IMR-90 (cell line): ENCODE data around the gene LEPR. TPM values are rescaled to one million over a fixed set of nuclear protein-coding genes. Genes with fewer than 3 reads are reported as not detected.

ENCODE experiments used
- ATAC-seq: fragments of 200-7000 bp; cut with Tn5 transposase; 2 replicates; pipeline ENCODE4 v1.9.1; 2020; ENCODE audit warnings: low read depth, mild to moderate bottlenecking, moderate library complexity
- BruUV-seq: library from RNA; stranded (reverse); fragments of 400-500 nt; replicated peaks from 2 replicates; lab custom pipeline; 2021; lab: Mats Ljungman, UMichigan
- CTCF ChIA-PET: fragments of 300-600 bp; formaldehyde crosslinking; extraction: SDS; loops from one replicate; lab custom pipeline; 2021; ENCODE audit warnings: antibody characterized with exemption; lab: Yijun Ruan, JAX
- POLR2A ChIA-PET: fragments of 300-600 bp; sonication (Branson Sonifier 250); formaldehyde crosslinking; loops from one replicate; lab custom pipeline; 2022; ENCODE audit warnings: antibody characterized with exemption; ENCODE audit not compliant: unreplicated experiment; lab: Charles Lee
- DNase-seq: peaks from one replicate; pipeline ENCODE4 v3.0.0; 2013
- H2AFZ ChIP-seq: replicated peaks from 2 replicates; pipeline ENCODE3; 2013; ENCODE audit warnings: low read length, mild to moderate bottlenecking; ENCODE audit not compliant: poor library complexity
- H2AK5ac ChIP-seq: 2 replicates; pipeline ENCODE4 v1.6.1; 2013; ENCODE audit warnings: low read depth, low read length, inconsistent platforms
- H2AK9ac ChIP-seq: replicated peaks from 2 replicates; pipeline ENCODE3; 2013; ENCODE audit warnings: mild to moderate bottlenecking, low read depth, low read length, moderate library complexity; ENCODE audit not compliant: poor library complexity
- H2BK120ac ChIP-seq: 2 replicates; pipeline ENCODE4 v1.6.1; 2013; ENCODE audit warnings: low read depth, low read length, inconsistent platforms
- H2BK15ac ChIP-seq: 3 replicates; pipeline ENCODE4 v1.6.1; 2013; ENCODE audit warnings: low read depth, low read length, inconsistent platforms
- H2BK20ac ChIP-seq: 2 replicates; pipeline ENCODE4 v1.6.1; 2013; ENCODE audit warnings: low read depth, mild to moderate bottlenecking, inconsistent platforms, low read length, moderate library complexity
- H2BK5ac ChIP-seq: 2 replicates; pipeline ENCODE4 v1.6.1; 2013; ENCODE audit warnings: mild to moderate bottlenecking, low read depth, low read length, inconsistent platforms; ENCODE audit not compliant: poor library complexity, severe bottlenecking
- H3K14ac ChIP-seq: replicated peaks from 2 replicates; pipeline ENCODE4 v1.6.1; 2013; ENCODE audit warnings: low read depth, low read length, inconsistent platforms
- H3K18ac ChIP-seq: 2 replicates; pipeline ENCODE4 v1.6.1; 2013; ENCODE audit warnings: low read depth, low read length, control low read depth
- H3K23ac ChIP-seq: 2 replicates; pipeline ENCODE4 v1.6.1; 2013; ENCODE audit warnings: low read depth, low read length, inconsistent platforms
- H3K27ac ChIP-seq: 2 replicates; pipeline ENCODE4 v1.5.1; 2013; ENCODE audit warnings: mild to moderate bottlenecking, control low read depth, low read length; ENCODE audit not compliant: insufficient read depth
- H3K27me3 ChIP-seq: 2 replicates; pipeline ENCODE4 v1.6.1; 2013; ENCODE audit warnings: low read length; ENCODE audit not compliant: control insufficient read depth, insufficient read depth
- H3K36me3 ChIP-seq: 2 replicates; pipeline ENCODE4 v1.6.1; 2013; ENCODE audit warnings: low read length, mixed read lengths; ENCODE audit not compliant: control insufficient read depth, insufficient read depth
- H3K4ac ChIP-seq: 2 replicates; pipeline ENCODE4 v1.6.1; 2013; ENCODE audit warnings: low read depth, low read length, inconsistent platforms
- H3K4me1 ChIP-seq: 2 replicates; pipeline ENCODE4 v1.6.1; 2013; ENCODE audit warnings: low read length, mixed read lengths; ENCODE audit not compliant: control insufficient read depth, insufficient read depth
- H3K4me2 ChIP-seq: 2 replicates; pipeline ENCODE4 v1.6.1; 2013; ENCODE audit warnings: low read depth, mild to moderate bottlenecking, control low read depth, low read length, moderate library complexity
- H3K4me3 ChIP-seq: 2 replicates; pipeline ENCODE4 v1.5.1; 2013; ENCODE audit warnings: low read depth, mild to moderate bottlenecking, control low read depth, low read length, moderate library complexity; ENCODE audit not compliant: insufficient read depth
- H3K56ac ChIP-seq: 2 replicates; pipeline ENCODE4 v1.6.1; 2013; ENCODE audit warnings: low read length, inconsistent platforms; ENCODE audit not compliant: insufficient read depth; ENCODE audit errors: extremely low read depth
- H3K79me1 ChIP-seq, 2 experiments: 2 replicates each; pipeline ENCODE4 v1.6.1; 2013; ENCODE audit warnings: low read length in 2 of 2, inconsistent platforms in 1 of 2, low read depth in 1 of 2
- H3K9ac ChIP-seq: 2 replicates; pipeline ENCODE4 v1.6.1; 2013; ENCODE audit warnings: low read depth, low read length, control low read depth
- H3K9me1 ChIP-seq: 2 replicates; pipeline ENCODE4 v1.6.1; 2013; ENCODE audit warnings: low read length, inconsistent platforms; ENCODE audit not compliant: insufficient read depth
- H3K9me3 ChIP-seq: 2 replicates; pipeline ENCODE4 v1.6.1; 2013; ENCODE audit warnings: low read length; ENCODE audit not compliant: control insufficient read depth, insufficient read depth
- H4K20me1 ChIP-seq: 2 replicates; pipeline ENCODE4 v1.6.1; 2013; ENCODE audit warnings: low read length, inconsistent platforms; ENCODE audit not compliant: insufficient read depth
- H4K5ac ChIP-seq: 2 replicates; pipeline ENCODE4 v1.6.1; 2013; ENCODE audit warnings: mild to moderate bottlenecking, low read depth, low read length, control low read depth
- H4K8ac ChIP-seq, 2 experiments: 2 replicates each; pipeline ENCODE4 v1.6.1; 2013; ENCODE audit warnings: low read depth in 2 of 2, low read length in 2 of 2, control low read depth in 1 of 2, inconsistent platforms in 1 of 2
- H4K91ac ChIP-seq: 2 replicates; pipeline ENCODE4 v1.6.1; 2013; ENCODE audit warnings: low read depth, low read length, inconsistent platforms; ENCODE audit not compliant: insufficient read depth
- MAZ ChIP-seq: IDR thresholded peaks from 2 replicates; pipeline ENCODE4 v1.6.1; 2012; ENCODE audit warnings: low read depth, mild to moderate bottlenecking, low read length, improper control_type of control experiment, moderate library complexity, borderline replicate concordance
- USF2 ChIP-seq: fragments of 150-350 bp; IDR thresholded peaks from 2 replicates; pipeline ENCODE4 v1.6.1; 2017; ENCODE audit warnings: mild to moderate bottlenecking, antibody characterized with exemption, low read length, low read depth
- WGBS, 2 experiments: methylation state at CpG; one replicate each; pipeline versions ENCODE4 v1.1.5 to v1.1.7; 2013; ENCODE audit warnings: missing lambda C conversion rate in 2 of 2; ENCODE audit not compliant: insufficient read length in 1 of 2; ENCODE audit errors: extremely low coverage in 2 of 2; 5-methylcytosine and 5-hydroxymethylcytosine counted together
- dilution Hi-C: fragments of 300-500 bp; cut with HindIII; formaldehyde crosslinking; loops from one replicate; pipeline ENCODE4 v1.14.3; 2018; ENCODE audit warnings: low sequenced_read_pairs; ENCODE audit not compliant: unreplicated experiment
- in situ Hi-C: fragments of 300-500 bp; cut with MboI; formaldehyde crosslinking; loops from 3 replicates; pipeline ENCODE4 v1.14.3; 2019; ENCODE audit warnings: low sequenced_read_pairs, inconsistent platforms, mixed read lengths
- intact Hi-C: fragments of 100-400 bp; cut with micrococcal nuclease; formaldehyde crosslinking; loops from 2 replicates; pipeline ENCODE4 v1.10.0; 2022
- polyA plus RNA-seq, 3 experiments: library from polyadenylated mRNA; depleted of rRNA; stranded (reverse); fragments of >200 nt; gene quantifications; 2 replicates each; pipeline ENCODE4 v1.2.3, GENCODE V29; 2012; ENCODE audit warnings: low replicate concordance in 1 of 3
- total RNA-seq: library from RNA; depleted of rRNA; stranded (reverse); fragments of >200 nt; gene quantifications from 2 replicates; pipeline ENCODE4 v1.2.3, GENCODE V29; 2012

The LEPR gene
- total and polyA plus RNA-seq, 2 of the 4 experiments (the other 2 are of a cell fraction) = 2.1 to 8.8 TPM

GRCh38 chr1:65386439-65386838, 34.0 kb upstream of the LEPR start:
- no CpG with 5 or more reads among the region's 3 CpGs for WGBS, 2 experiments

More at GRCh38 chr1:65386439-65386838, 34.0 kb upstream of the LEPR start:
- Histone ChIP-seq H3K18ac (no peak overlapping the region), H3K14ac (no peak overlapping the region), H3K36me3 (no peaks in the 10 kb centered on the region), H2AFZ (no peak overlapping the region), H4K91ac (no peak overlapping the region), H3K4me2 (no peak overlapping the region), H3K9me3 (no peaks in the 10 kb centered on the region), H3K27ac (no peak overlapping the region), H3K27me3 (no peaks in the 10 kb centered on the region; the same call in 1 of the 2 replicates), H3K56ac (no peak overlapping the region), H3K79me1 (no peaks in the 10 kb centered on the region), H2AK5ac (no peak overlapping the region), H2BK120ac (no peak overlapping the region), H2BK20ac (no peak overlapping the region), H4K8ac (no peak overlapping the region), H2BK5ac (no peak overlapping the region), H3K4ac (no peak overlapping the region), H3K9me1 (no peaks in the 10 kb centered on the region), H3K4me3 (no peak overlapping the region), H3K9ac (no peak overlapping the region), H2BK15ac (no peak overlapping the region), H3K4me1 (no peaks in the 10 kb centered on the region), H4K5ac (no peak overlapping the region), H3K23ac (no peak overlapping the region), H2AK9ac (no peak overlapping the region), H4K20me1 (no peaks in the 10 kb centered on the region)
- CTCF ChIA-PET = no interaction called here
- intact Hi-C loops = no loop called here
- dilution Hi-C loops = no loop called here
- no TSS peak for BruUV-seq
- no peak for DNase-seq
- ATAC-seq = no peak
- POLR2A ChIA-PET = no interaction called here
- in situ Hi-C loops = no loop called here
- TF ChIP-seq MAZ = no peak
- TF ChIP-seq USF2 = no peak
